ENCODE data around the gene ZNF169. TPM values are rescaled to one million over a fixed set of nuclear protein-coding genes. Genes with fewer than 3 reads are reported as not detected.
"Not testable (repeated sequence)": the region's sequence is repeated elsewhere in the genome, so short reads cannot be mapped to it uniquely, and the experiment has no call there.

Gene ZNF169
- total RNA-seq, 2 experiments from 2014 or later = 11.2 to 22.2 TPM

- H2AFZ ChIP-seq (ENCODE audit: low read length) = peak overlapping the region; percentile 67; the same call in 1 of the 2 replicates
- no peaks in the 10 kb centered on the region for H3K9me3 ChIP-seq (ENCODE audit: low read length)
- TF ChIP-seq EZH2phosphoT487 (IDR thresholded peaks at IDR 0.05; ENCODE audit: borderline replicate concordance, low read depth, low read length) (no peak), CTCF (conservative IDR thresholded peaks at IDR 0.05; ENCODE audit: low read length) (peak; percentile 92)
- no peaks in the 10 kb centered on the region for H3K79me2 ChIP-seq (ENCODE audit: insufficient read depth, low read depth, low read length)
- no peaks in the 10 kb centered on the region for H3K36me3 ChIP-seq (ENCODE audit: insufficient read depth, low read length)
- no peaks in the 10 kb centered on the region for H3K9me2 ChIP-seq (ENCODE audit: insufficient read depth, low read length)
- H3K4me1 ChIP-seq (ENCODE audit: insufficient read depth, low read length, poor library complexity, severe bottlenecking) = peaks cover 2% of the 10 kb centered on the region
- peak overlapping the region; percentile 25; the same call in 1 of the 2 replicates for H3K4me2 ChIP-seq (ENCODE audit: low read length)
- CTCF ChIA-PET (ENCODE audit: unreplicated experiment) = interaction anchor here (0.6 kb wide), 2 partner anchors 154 to 200 kb away, joined by 3 to 4 read pairs; no protein-coding TSS in a partner anchor
- no peaks in the 10 kb centered on the region for H4K20me1 ChIP-seq (ENCODE audit: insufficient read depth, low read length)
- intact Hi-C loops (cut with micrococcal nuclease; ENCODE audit: unreplicated experiment) = loop anchor here (1.0 to 10.0 kb wide), 5 partner anchors 69 to 531 kb away; no protein-coding TSS in a partner anchor
- DNase-seq (ENCODE audit: low spot score) = peak; percentile 87
- POLR2A ChIA-PET = interaction anchor here (0.6 to 1.1 kb wide), 3 partner anchors 67 to 326 kb away, joined by 3 to 5 read pairs (median 4); no protein-coding TSS in a partner anchor
- BruUV-seq (replicated peaks) = no TSS peak
- H3K27ac ChIP-seq (ENCODE audit: low read depth, low read length, poor library complexity, severe bottlenecking) = no peak overlapping the region
- no peak overlapping the region for H3K4me3 ChIP-seq (ENCODE audit: low read depth, low read length, poor library complexity, severe bottlenecking)
Measured at GRCh38 chr9:94213511-94214124, 45.5 kb upstream of the ZNF169 start.

DNA sequence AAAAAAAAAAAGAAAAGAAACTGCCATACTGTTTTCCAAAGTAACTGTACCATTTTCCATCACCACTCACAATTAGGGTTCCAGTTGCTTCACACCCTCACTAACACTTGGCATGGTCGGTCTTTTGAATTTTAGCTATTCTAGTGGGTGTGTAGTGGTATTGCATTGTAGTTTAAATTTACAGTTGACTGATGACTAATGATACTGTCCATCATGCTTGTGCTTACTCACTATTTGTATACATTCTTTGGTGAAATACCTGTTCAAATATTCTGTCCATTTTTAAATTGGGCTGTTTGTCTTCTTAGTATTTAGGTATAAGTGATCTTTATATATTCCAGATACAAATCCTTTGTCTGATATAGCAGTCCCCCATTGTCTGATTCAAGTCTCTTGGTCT lies 36.2 kb upstream of the ZNF169 start:
- Histone ChIP-seq H3K9me2 (ENCODE audit: insufficient read depth, low read length) (no peaks in the 10 kb centered on the region), H3K27ac (ENCODE audit: low read depth, low read length, poor library complexity, severe bottlenecking) (no peak overlapping the region), H3K4me2 (ENCODE audit: low read length) (no peak overlapping the region), H2AFZ (ENCODE audit: low read length) (no peak overlapping the region), H3K4me1 (ENCODE audit: insufficient read depth, low read length, poor library complexity, severe bottlenecking) (no peaks in the 10 kb centered on the region), H3K4me3 (ENCODE audit: low read depth, low read length, poor library complexity, severe bottlenecking) (no peak overlapping the region), H3K79me2 (ENCODE audit: insufficient read depth, low read depth, low read length) (no peaks in the 10 kb centered on the region), H3K9me3 (ENCODE audit: low read length) (no peaks in the 10 kb centered on the region), H4K20me1 (ENCODE audit: insufficient read depth, low read length) (no peaks in the 10 kb centered on the region), H3K36me3 (ENCODE audit: insufficient read depth, low read length) (no peaks in the 10 kb centered on the region)
- no TSS peak for BruUV-seq (replicated peaks)
- ChIA-PET POLR2A (no interaction called here), CTCF (ENCODE audit: unreplicated experiment) (no interaction called here)
- intact Hi-C loops (cut with micrococcal nuclease; ENCODE audit: unreplicated experiment) = no loop called here
- no peak for TF ChIP-seq EZH2phosphoT487 (IDR thresholded peaks at IDR 0.05; ENCODE audit: borderline replicate concordance, low read depth, low read length)
- TF ChIP-seq CTCF (conservative IDR thresholded peaks at IDR 0.05; ENCODE audit: low read length) = no peak
- DNase-seq (ENCODE audit: low spot score) = no peak

DNA sequence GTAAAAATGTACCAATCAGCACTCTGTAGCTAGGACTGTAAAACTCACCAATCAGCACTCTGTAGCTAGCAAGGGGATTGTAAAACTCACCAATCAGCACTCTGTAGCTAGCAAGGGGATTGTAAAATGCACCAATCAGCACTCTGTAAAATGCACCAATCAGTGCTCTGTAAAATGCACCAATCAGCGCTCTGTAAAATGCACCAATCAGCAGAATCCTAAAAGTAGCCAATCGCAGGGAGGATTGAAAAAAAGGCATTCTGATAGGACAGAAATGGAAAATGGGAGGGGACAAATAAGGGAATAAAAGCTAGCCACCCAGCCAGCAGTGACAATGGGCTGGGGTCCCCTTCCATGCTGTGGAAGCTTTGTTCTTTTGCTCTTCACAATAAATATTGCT lies 33.7 kb upstream of the ZNF169 start:
- intact Hi-C loops (cut with micrococcal nuclease; ENCODE audit: unreplicated experiment); CTCF ChIA-PET (ENCODE audit: unreplicated experiment); H3K79me2 ChIP-seq (ENCODE audit: insufficient read depth, low read depth, low read length); H3K36me3 ChIP-seq (ENCODE audit: insufficient read depth, low read length); H3K9me3 ChIP-seq (ENCODE audit: low read length); H3K4me2 ChIP-seq (ENCODE audit: low read length); H3K4me3 ChIP-seq (ENCODE audit: low read depth, low read length, poor library complexity, severe bottlenecking); H3K4me1 ChIP-seq (ENCODE audit: insufficient read depth, low read length, poor library complexity, severe bottlenecking); BruUV-seq (replicated peaks); DNase-seq (ENCODE audit: low spot score); H2AFZ ChIP-seq (ENCODE audit: low read length); H3K9me2 ChIP-seq (ENCODE audit: insufficient read depth, low read length); H3K27ac ChIP-seq (ENCODE audit: low read depth, low read length, poor library complexity, severe bottlenecking); H4K20me1 ChIP-seq (ENCODE audit: insufficient read depth, low read length): not testable (repeated sequence)
- POLR2A ChIA-PET = interaction anchor here (0.5 kb wide), 1 partner anchor 9 kb away, joined by 3 read pairs; no protein-coding TSS in a partner anchor
